Measurements from ENCODE around the gene ADAM33. TPM values are rescaled to one million over a fixed set of nuclear protein-coding genes. Genes with fewer than 3 reads are reported as not detected.

ADAM33 gene
- total RNA-seq, 4 donors from 2014 or later: 2.6 to 6.4 (median 3.1) TPM

GRCh38 chr20:3693376-3693775 lies 11.6 kb upstream of the ADAM33 start:
- DNase-seq: no peak
- no peaks in the 10 kb centered on the region for H3K27me3 ChIP-seq
- no peaks in the 10 kb centered on the region for H3K4me1 ChIP-seq
- no peaks in the 10 kb centered on the region for H3K36me3 ChIP-seq
- no peak for TF ChIP-seq CTCF (IDR thresholded peaks at IDR 0.05 in 4 of 5, conservative IDR thresholded peaks at IDR 0.05 in 1 of 5)
- TF ChIP-seq POLR2A (IDR thresholded peaks at IDR 0.05): no peak
- H3K9me3 ChIP-seq: peaks cover 0 to 3% (median 0%) of the 10 kb centered on the region in 3 donors
- in situ Hi-C loops (cut with MboI; ENCODE audit: low sequenced_read_pairs in 4 of 4): no loop called here
- intact Hi-C loops (cut with DNase I; ENCODE audit: low total_unique reads): no loop called here
- H3K4me3 ChIP-seq: no peak overlapping the region
- no peak for ATAC-seq
- H3K27ac ChIP-seq: no peak overlapping the region

- intact Hi-C loops (cut with DNase I; ENCODE audit: low total_unique reads) (no loop called here), in situ Hi-C loops (cut with MboI; ENCODE audit: low sequenced_read_pairs in 4 of 4) (no loop called here)
- DNase-seq (no peak), ATAC-seq (no peak)
- Histone ChIP-seq H3K9me3 (peaks cover 0 to 3% (median 0%) of the 10 kb centered on the region in 3 donors), H3K27me3 (no peaks in the 10 kb centered on the region), H3K4me3 (no peak overlapping the region), H3K27ac (no peak overlapping the region), H3K36me3 (no peaks in the 10 kb centered on the region), H3K4me1 (no peaks in the 10 kb centered on the region)
- no peak for TF ChIP-seq POLR2A (IDR thresholded peaks at IDR 0.05)
- no peak for TF ChIP-seq CTCF (IDR thresholded peaks at IDR 0.05 in 4 of 5, conservative IDR thresholded peaks at IDR 0.05 in 1 of 5)
These were observed 11.0 kb upstream of the ADAM33 start for GRCh38 chr20:3692706-3693294.

- Histone ChIP-seq H3K36me3 (no peaks in the 10 kb centered on the region), H3K27me3 (no peaks in the 10 kb centered on the region), H3K4me1 (peaks cover 7% of the 10 kb centered on the region in 2 donors), H3K9me3 (peaks cover 0 to 3% (median 0%) of the 10 kb centered on the region in 3 donors), H3K4me3 (no peak overlapping the region), H3K27ac (no peak overlapping the region)
- intact Hi-C loops (cut with DNase I; ENCODE audit: low total_unique reads): no loop called here
- DNase-seq (no peak), ATAC-seq (no peak)
- TF ChIP-seq CTCF (IDR thresholded peaks at IDR 0.05 in 4 of 5, conservative IDR thresholded peaks at IDR 0.05 in 1 of 5): no peak
- no peak for TF ChIP-seq POLR2A (IDR thresholded peaks at IDR 0.05)
- in situ Hi-C loops (cut with MboI; ENCODE audit: low sequenced_read_pairs in 4 of 4): no loop called here
These were observed 10.1 kb upstream of the ADAM33 start for GRCh38 chr20:3691897-3692296.

GRCh38 chr20:3691306-3691705 lies 9.5 kb upstream of the ADAM33 start:
- no peak for DNase-seq
- Histone ChIP-seq H3K27ac (no peak overlapping the region), H3K4me1 (peaks cover 11 to 13% of the 10 kb centered on the region in 2 donors), H3K27me3 (no peaks in the 10 kb centered on the region), H3K4me3 (no peak overlapping the region), H3K36me3 (no peaks in the 10 kb centered on the region), H3K9me3 (peaks cover 0 to 2% (median 0%) of the 10 kb centered on the region in 3 donors)
- TF ChIP-seq POLR2A (IDR thresholded peaks at IDR 0.05): no peak
- in situ Hi-C loops (cut with MboI; ENCODE audit: low sequenced_read_pairs in 4 of 4) (no loop called here), intact Hi-C loops (cut with DNase I; ENCODE audit: low total_unique reads) (no loop called here)
- no peak for ATAC-seq

- Histone ChIP-seq H3K36me3 (no peaks in the 10 kb centered on the region), H3K4me3 (no peak overlapping the region), H3K4me1 (peaks cover 14 to 16% of the 10 kb centered on the region in 2 donors), H3K27ac (no peak overlapping the region), H3K27me3 (no peaks in the 10 kb centered on the region), H3K9me3 (no peaks in the 10 kb centered on the region)
- in situ Hi-C loops (cut with MboI; ENCODE audit: low sequenced_read_pairs in 4 of 4) (no loop called here), intact Hi-C loops (cut with DNase I; ENCODE audit: low total_unique reads) (no loop called here)
- no peak for DNase-seq
- ATAC-seq: no peak
- TF ChIP-seq CTCF (IDR thresholded peaks at IDR 0.05 in 4 of 5, conservative IDR thresholded peaks at IDR 0.05 in 1 of 5) (no peak), POLR2A (IDR thresholded peaks at IDR 0.05) (no peak)
These were observed 8.6 kb upstream of the ADAM33 start for GRCh38 chr20:3690413-3690812.

All from gastrocnemius medialis (tissue), 4 donors.